ENCODE data around the gene ACTN4.

ACTN4 gene

GRCh38 chr19:38662537-38663155, 15.2 kb downstream of the ACTN4 start:
- H3K36me3 ChIP-seq (ENCODE audit: insufficient read depth, low read length): no peaks in the 10 kb centered on the region; the same call in 1 of the 2 replicates
- H3K4me1 ChIP-seq (ENCODE audit: insufficient read depth, low read length): peaks cover 77% of the 10 kb centered on the region

GRCh38 chr19:38663156-38663651, 15.8 kb downstream of the ACTN4 start:
- H3K9ac ChIP-seq (ENCODE audit: low read depth, low read length): no peak overlapping the region

More at GRCh38 chr19:38662537-38663155, 15.2 kb downstream of the ACTN4 start:
- Histone ChIP-seq H3K9ac (ENCODE audit: low read depth, low read length) (no peak overlapping the region), H3K9me3 (ENCODE audit: control insufficient read depth, insufficient read depth, low read length) (no peaks in the 10 kb centered on the region)

GRCh38 chr19:38663957-38664502, 16.6 kb downstream of the ACTN4 start:
- no peaks in the 10 kb centered on the region for H3K9me3 ChIP-seq (ENCODE audit: control insufficient read depth, insufficient read depth, low read length)
- H3K4me1 ChIP-seq (ENCODE audit: insufficient read depth, low read length): peaks cover 76% of the 10 kb centered on the region
- 0 out of 2 replicates have a peak, but pooled peaks cover 3% of the 10 kb centered on the region for H3K36me3 ChIP-seq (ENCODE audit: insufficient read depth, low read length)
- no peak overlapping the region for H3K9ac ChIP-seq (ENCODE audit: low read depth, low read length)

More at GRCh38 chr19:38663156-38663651, 15.8 kb downstream of the ACTN4 start:
- H3K36me3 ChIP-seq (ENCODE audit: insufficient read depth, low read length): peaks cover 2% of the 10 kb centered on the region; the same call in 1 of the 2 replicates
- H3K9me3 ChIP-seq (ENCODE audit: control insufficient read depth, insufficient read depth, low read length): no peaks in the 10 kb centered on the region
- H3K4me1 ChIP-seq (ENCODE audit: insufficient read depth, low read length): peaks cover 77% of the 10 kb centered on the region

- peaks cover 76% of the 10 kb centered on the region for H3K4me1 ChIP-seq (ENCODE audit: insufficient read depth, low read length)
Measured at GRCh38 chr19:38664503-38665211, 17.2 kb downstream of the ACTN4 start.

GRCh38 chr19:38665219-38665931, 17.9 kb downstream of the ACTN4 start:
- H3K36me3 ChIP-seq (ENCODE audit: insufficient read depth, low read length): 0 out of 2 replicates have a peak, but pooled peaks cover 3% of the 10 kb centered on the region
- no peaks in the 10 kb centered on the region for H3K9me3 ChIP-seq (ENCODE audit: control insufficient read depth, insufficient read depth, low read length)
- H3K9ac ChIP-seq (ENCODE audit: low read depth, low read length): peak overlapping the region; percentile 0; the same call in 1 of the 2 replicates
- peaks cover 82% of the 10 kb centered on the region for H3K4me1 ChIP-seq (ENCODE audit: insufficient read depth, low read length)

More at GRCh38 chr19:38664503-38665211, 17.2 kb downstream of the ACTN4 start:
- Histone ChIP-seq H3K9ac (ENCODE audit: low read depth, low read length) (no peak overlapping the region; the same call in 1 of the 2 replicates), H3K36me3 (ENCODE audit: insufficient read depth, low read length) (0 out of 2 replicates have a peak, but pooled peaks cover 3% of the 10 kb centered on the region), H3K9me3 (ENCODE audit: control insufficient read depth, insufficient read depth, low read length) (no peaks in the 10 kb centered on the region)

- 0 out of 2 replicates have a peak, but pooled peaks cover 3% of the 10 kb centered on the region for H3K36me3 ChIP-seq (ENCODE audit: insufficient read depth, low read length)
- peak overlapping the region; percentile 40 for H3K9ac ChIP-seq (ENCODE audit: low read depth, low read length)
- H3K9me3 ChIP-seq (ENCODE audit: control insufficient read depth, insufficient read depth, low read length): no peaks in the 10 kb centered on the region
- H3K4me1 ChIP-seq (ENCODE audit: insufficient read depth, low read length): peaks cover 83% of the 10 kb centered on the region
Measured at GRCh38 chr19:38665950-38666662, 18.7 kb downstream of the ACTN4 start.

- H3K9me3 ChIP-seq (ENCODE audit: control insufficient read depth, insufficient read depth, low read length): no peaks in the 10 kb centered on the region
- H3K36me3 ChIP-seq (ENCODE audit: insufficient read depth, low read length): 0 out of 2 replicates have a peak, but pooled peaks cover 3% of the 10 kb centered on the region
- peaks cover 88% of the 10 kb centered on the region for H3K4me1 ChIP-seq (ENCODE audit: insufficient read depth, low read length)
- H3K9ac ChIP-seq (ENCODE audit: low read depth, low read length): peak overlapping the region; percentile 40
Measured at GRCh38 chr19:38666663-38667511, 19.4 kb downstream of the ACTN4 start.

- Histone ChIP-seq H3K9me3 (ENCODE audit: control insufficient read depth, insufficient read depth, low read length) (no peaks in the 10 kb centered on the region), H3K9ac (ENCODE audit: low read depth, low read length) (peak overlapping the region; percentile 40; the same call in 1 of the 2 replicates), H3K36me3 (ENCODE audit: insufficient read depth, low read length) (0 out of 2 replicates have a peak, but pooled peaks cover 3% of the 10 kb centered on the region), H3K4me1 (ENCODE audit: insufficient read depth, low read length) (peaks cover 81% of the 10 kb centered on the region)
Measured at GRCh38 chr19:38667661-38668171, 20.3 kb downstream of the ACTN4 start.

GRCh38 chr19:38669552-38669951, 22.1 kb downstream of the ACTN4 start:
- no peaks in the 10 kb centered on the region for H3K9me3 ChIP-seq (ENCODE audit: control insufficient read depth, insufficient read depth, low read length)
- H3K9ac ChIP-seq (ENCODE audit: low read depth, low read length): no peak overlapping the region
- peaks cover 74% of the 10 kb centered on the region for H3K4me1 ChIP-seq (ENCODE audit: insufficient read depth, low read length)
- 0 out of 2 replicates have a peak, but pooled peaks cover 3% of the 10 kb centered on the region for H3K36me3 ChIP-seq (ENCODE audit: insufficient read depth, low read length)

- Histone ChIP-seq H3K9ac (ENCODE audit: low read depth, low read length) (no peak overlapping the region), H3K36me3 (ENCODE audit: insufficient read depth, low read length) (peaks cover 8% of the 10 kb centered on the region; the same call in 1 of the 2 replicates), H3K4me1 (ENCODE audit: insufficient read depth, low read length) (peaks cover 74% of the 10 kb centered on the region), H3K9me3 (ENCODE audit: control insufficient read depth, insufficient read depth, low read length) (no peaks in the 10 kb centered on the region)
Measured at GRCh38 chr19:38670921-38671398, 23.5 kb downstream of the ACTN4 start.

GRCh38 chr19:38671654-38672053, 24.2 kb downstream of the ACTN4 start:
- H3K4me1 ChIP-seq (ENCODE audit: insufficient read depth, low read length): peaks cover 77% of the 10 kb centered on the region
- no peaks in the 10 kb centered on the region for H3K9me3 ChIP-seq (ENCODE audit: control insufficient read depth, insufficient read depth, low read length)
- H3K9ac ChIP-seq (ENCODE audit: low read depth, low read length): no peak overlapping the region
- H3K36me3 ChIP-seq (ENCODE audit: insufficient read depth, low read length): peaks cover 8% of the 10 kb centered on the region; the same call in 1 of the 2 replicates

- Histone ChIP-seq H3K36me3 (ENCODE audit: insufficient read depth, low read length) (peaks cover 7% of the 10 kb centered on the region; the same call in 1 of the 2 replicates), H3K9ac (ENCODE audit: low read depth, low read length) (no peak overlapping the region), H3K4me1 (ENCODE audit: insufficient read depth, low read length) (peaks cover 63% of the 10 kb centered on the region), H3K9me3 (ENCODE audit: control insufficient read depth, insufficient read depth, low read length) (no peaks in the 10 kb centered on the region)
Measured at GRCh38 chr19:38673030-38673429, 25.6 kb downstream of the ACTN4 start.

Data from ES-I3 (cell line).